ENCODE measurements around the gene ACSS2. TPM values are rescaled to one million over a fixed set of nuclear protein-coding genes. Genes with fewer than 3 reads are reported as not detected.

The ACSS2 gene
- polyA plus RNA-seq, 2 of the 4 experiments (the other 2 are of a cell fraction) = 22.1 to 24.1 TPM

DNA sequence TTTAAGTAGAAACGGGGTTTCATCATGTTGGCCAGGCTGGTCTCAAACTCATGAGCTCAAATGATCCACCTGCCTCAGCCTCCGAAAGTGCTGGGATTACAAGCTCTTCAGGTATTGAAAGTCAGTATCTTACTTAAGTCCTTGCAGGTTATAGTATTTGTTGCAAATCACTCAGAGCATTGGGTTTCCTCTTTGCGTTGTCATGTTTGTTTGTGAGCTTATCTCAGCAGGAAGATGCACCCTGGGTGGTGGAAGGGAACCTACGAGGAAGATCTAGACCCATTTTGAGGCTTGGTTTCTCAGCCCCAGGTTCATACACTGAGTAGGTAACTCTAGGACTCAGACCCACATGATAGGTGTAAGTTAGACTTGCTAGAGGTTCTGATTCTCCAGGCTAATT is 97.8 kb downstream of the ACSS2 start (continued):
- TF ChIP-seq CBX8 (IDR thresholded peaks at IDR 0.05) (no peak), PHF8 (IDR thresholded peaks at IDR 0.05; ENCODE audit: borderline replicate concordance, low read depth) (no peak)

DNA sequence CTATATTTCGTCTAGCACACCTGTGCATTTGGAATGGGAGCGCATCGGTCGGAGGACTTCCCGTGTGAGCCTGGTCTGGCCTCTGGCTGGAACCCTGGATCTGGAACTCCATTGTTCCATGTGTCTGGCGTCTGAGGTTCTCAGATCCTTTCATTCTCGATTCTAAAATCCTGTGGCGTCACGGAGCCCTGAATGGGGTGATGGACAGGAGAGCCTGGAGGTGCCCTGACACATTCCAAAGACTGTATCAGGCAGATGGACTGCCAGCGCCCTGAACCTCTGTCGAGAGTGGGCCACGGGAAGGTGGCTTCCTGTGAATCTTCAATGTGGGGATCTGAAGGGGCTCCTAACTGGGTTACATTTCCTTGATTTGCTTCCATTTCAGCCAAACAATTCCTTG is 99.9 kb downstream of the ACSS2 start:
- TF ChIP-seq TP53 (CRISPR knock-in tag; IDR thresholded peaks at IDR 0.05) (no peak), REST (IDR thresholded peaks at IDR 0.05) (no peak), FOXS1 (CRISPR knock-in tag; IDR thresholded peaks at IDR 0.05) (no peak), EP300 (IDR thresholded peaks at IDR 0.05) (no peak), SREBF2 (IDR thresholded peaks at IDR 0.05) (no peak), BCL3 (IDR thresholded peaks at IDR 0.05) (no peak), NFE2L2 (conservative IDR thresholded peaks at IDR 0.05; ENCODE audit: low read length) (no peak), RFX5 (IDR thresholded peaks at IDR 0.05) (no peak), MYC (IDR thresholded peaks at IDR 0.05; ENCODE audit: borderline replicate concordance, low read length) (no peak), NR3C1 (IDR thresholded peaks at IDR 0.05) (no peak), MAX (IDR thresholded peaks at IDR 0.05) (no peak), BHLHE40 (IDR thresholded peaks at IDR 0.05; ENCODE audit: low read depth, low read length) (no peak), CEBPB (IDR thresholded peaks at IDR 0.05) (no peak), ESRRA (IDR thresholded peaks at IDR 0.05; ENCODE audit: borderline replicate concordance, low read length) (no peak)
- TF ChIP-seq, protein P1, sequence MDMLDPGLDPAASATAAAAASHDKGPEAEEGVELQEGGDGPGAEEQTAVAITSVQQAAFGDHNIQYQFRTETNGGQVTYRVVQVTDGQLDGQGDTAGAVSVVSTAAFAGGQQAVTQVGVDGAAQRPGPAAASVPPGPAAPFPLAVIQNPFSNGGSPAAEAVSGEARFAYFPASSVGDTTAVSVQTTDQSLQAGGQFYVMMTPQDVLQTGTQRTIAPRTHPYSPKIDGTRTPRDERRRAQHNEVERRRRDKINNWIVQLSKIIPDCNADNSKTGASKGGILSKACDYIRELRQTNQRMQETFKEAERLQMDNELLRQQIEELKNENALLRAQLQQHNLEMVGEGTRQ (IDR thresholded peaks at IDR 0.05) = no peak
- TF ChIP-seq, protein P2, sequence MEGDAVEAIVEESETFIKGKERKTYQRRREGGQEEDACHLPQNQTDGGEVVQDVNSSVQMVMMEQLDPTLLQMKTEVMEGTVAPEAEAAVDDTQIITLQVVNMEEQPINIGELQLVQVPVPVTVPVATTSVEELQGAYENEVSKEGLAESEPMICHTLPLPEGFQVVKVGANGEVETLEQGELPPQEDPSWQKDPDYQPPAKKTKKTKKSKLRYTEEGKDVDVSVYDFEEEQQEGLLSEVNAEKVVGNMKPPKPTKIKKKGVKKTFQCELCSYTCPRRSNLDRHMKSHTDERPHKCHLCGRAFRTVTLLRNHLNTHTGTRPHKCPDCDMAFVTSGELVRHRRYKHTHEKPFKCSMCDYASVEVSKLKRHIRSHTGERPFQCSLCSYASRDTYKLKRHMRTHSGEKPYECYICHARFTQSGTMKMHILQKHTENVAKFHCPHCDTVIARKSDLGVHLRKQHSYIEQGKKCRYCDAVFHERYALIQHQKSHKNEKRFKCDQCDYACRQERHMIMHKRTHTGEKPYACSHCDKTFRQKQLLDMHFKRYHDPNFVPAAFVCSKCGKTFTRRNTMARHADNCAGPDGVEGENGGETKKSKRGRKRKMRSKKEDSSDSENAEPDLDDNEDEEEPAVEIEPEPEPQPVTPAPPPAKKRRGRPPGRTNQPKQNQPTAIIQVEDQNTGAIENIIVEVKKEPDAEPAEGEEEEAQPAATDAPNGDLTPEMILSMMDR (IDR thresholded peaks at IDR 0.05) = no peak
- DNase-seq (ENCODE audit: low read depth in 1 of 2, low spot score in 1 of 2) (no peak), ATAC-seq (no peak), FAIRE-seq (no peak)
- Histone ChIP-seq H3K4me1 (no peaks in the 10 kb centered on the region), H3K4me3 (no peak overlapping the region), H3K4me2 (no peak overlapping the region), H3K27ac (no peak overlapping the region), H3K9me3 (no peaks in the 10 kb centered on the region)
- WGBS (ENCODE audit: missing lambda C conversion rate) = 57% methylated on average over 12 of the region's 12 CpGs
- ChIA-PET CTCF (no interaction called here), POLR2A (no interaction called here)

Other genes starting within 250 kb of the ACSS2 start
- 100 and 103 TPM in 2 replicates for gene PIGU, start 199.5 kb upstream of the ACSS2 start, polyA plus RNA-seq (2011; rRNA removed)
- 26.0 to 27.8 TPM (median 26.2 TPM) in 3 replicates for gene PIGU, start 199.5 kb upstream of the ACSS2 start, polyA plus RNA-seq (2017; fragmentation: RNase III; extraction: RNeasy Plus Mini Kit Qiagen cat#74134 plus additional on column Dnase treatment)
- gene TP53INP2, start 172.3 kb upstream of the ACSS2 start, polyA plus RNA-seq (2011; rRNA removed) = 2.2 and 3.6 TPM in 2 replicates
- 3.5 to 5.2 TPM (median 4.5 TPM) in 3 replicates for gene TP53INP2, start 172.3 kb upstream of the ACSS2 start, polyA plus RNA-seq (2017; fragmentation: RNase III; extraction: RNeasy Plus Mini Kit Qiagen cat#74134 plus additional on column Dnase treatment)
- gene NCOA6, start 51.0 kb upstream of the ACSS2 start, polyA plus RNA-seq (2011; rRNA removed) = 18.0 and 22.7 TPM in 2 replicates
- gene NCOA6, start 51.0 kb upstream of the ACSS2 start, polyA plus RNA-seq (2017; fragmentation: RNase III; extraction: RNeasy Plus Mini Kit Qiagen cat#74134 plus additional on column Dnase treatment) = 14.1 to 15.8 TPM (median 15.3 TPM) in 3 replicates
- 3.5 and 4.2 TPM in 2 replicates for gene GGT7, start 3.8 kb upstream of the ACSS2 start, polyA plus RNA-seq (2011; rRNA removed)
- 8.6 to 10.6 TPM (median 9.1 TPM) in 3 replicates for gene GGT7, start 3.8 kb upstream of the ACSS2 start, polyA plus RNA-seq (2017; fragmentation: RNase III; extraction: RNeasy Plus Mini Kit Qiagen cat#74134 plus additional on column Dnase treatment)
- gene GSS, start 79.2 kb downstream of the ACSS2 start, polyA plus RNA-seq (2011; rRNA removed) = 92.4 and 107 TPM in 2 replicates
- 57.1 to 59.8 TPM (median 58.4 TPM) in 3 replicates for gene GSS, start 79.2 kb downstream of the ACSS2 start, polyA plus RNA-seq (2017; fragmentation: RNase III; extraction: RNeasy Plus Mini Kit Qiagen cat#74134 plus additional on column Dnase treatment)
- gene MYH7B, start 79.3 kb downstream of the ACSS2 start, polyA plus RNA-seq (2011; rRNA removed) = 0.03 and 0.04 TPM in 2 replicates
- 0.09 to 0.23 TPM (median 0.12 TPM) in 3 replicates for gene MYH7B, start 79.3 kb downstream of the ACSS2 start, polyA plus RNA-seq (2017; fragmentation: RNase III; extraction: RNeasy Plus Mini Kit Qiagen cat#74134 plus additional on column Dnase treatment)
- gene TRPC4AP, start 216.2 kb downstream of the ACSS2 start, polyA plus RNA-seq (2011; rRNA removed) = 55.3 and 64.6 TPM in 2 replicates
- gene TRPC4AP, start 216.2 kb downstream of the ACSS2 start, polyA plus RNA-seq (2017; fragmentation: RNase III; extraction: RNeasy Plus Mini Kit Qiagen cat#74134 plus additional on column Dnase treatment) = 49.5 to 51.4 TPM (median 50.7 TPM) in 3 replicates